ENCODE data around the gene MRPS14. TPM values are rescaled to one million over a fixed set of nuclear protein-coding genes. Genes with fewer than 3 reads are reported as not detected.

MRPS14 gene
- total RNA-seq, 1 experiment from 2014 or later = 25.1 TPM

GRCh38 chr1:174976436-174977108 lies 46.7 kb downstream of the MRPS14 start:
- H3K27me3 ChIP-seq (ENCODE audit: control insufficient read depth, insufficient read depth, low read length) = no peaks in the 10 kb centered on the region
- no peak for ATAC-seq
- H3K4me1 ChIP-seq (ENCODE audit: control insufficient read depth, insufficient read depth, low read length) = no peaks in the 10 kb centered on the region
- H3K36me3 ChIP-seq (ENCODE audit: control insufficient read depth, insufficient read depth, low read length) = no peaks in the 10 kb centered on the region
- TF ChIP-seq CTCF (IDR thresholded peaks at IDR 0.05) (no peak), SIN3A (IDR thresholded peaks at IDR 0.05; ENCODE audit: borderline replicate concordance, insufficient read depth, low read depth, low read length) (no peak), REST (IDR thresholded peaks at IDR 0.05; ENCODE audit: insufficient read depth in 1 of 2, low read depth in 2 of 2, low read length in 1 of 2) (no peak), TCF7L2 (IDR thresholded peaks at IDR 0.05; ENCODE audit: low read depth, low read length) (no peak)
- no peaks in the 10 kb centered on the region for H3K9me3 ChIP-seq (ENCODE audit: control insufficient read depth, insufficient read depth, low read depth, low read length)
- in situ Hi-C loops (cut with HindIII; ENCODE audit: low pct_unique_long_range_greater_than_20kb, low sequenced_read_pairs) (no loop called here), intact Hi-C loops (cut with micrococcal nuclease; ENCODE audit: unreplicated experiment) (no loop called here)
- CTCF ChIA-PET = no interaction called here
- no peak overlapping the region for H3K27ac ChIP-seq (ENCODE audit: low read length)
- no peak for DNase-seq (ENCODE audit: low read depth, low spot score)
- H3K4me3 ChIP-seq (ENCODE audit: low read depth in 2 of 2, low read length in 2 of 2) = no peak overlapping the region
- BruUV-seq (replicated peaks) = no TSS peak
- POLR2A ChIA-PET = interaction anchor here (0.5 to 0.7 kb wide), 2 partner anchors 47 to 98 kb away, joined by 4 to 8 read pairs; partner anchors contain the start of gene MRPS14

- BruUV-seq (replicated peaks) = no TSS peak
- intact Hi-C loops (cut with micrococcal nuclease; ENCODE audit: unreplicated experiment) = no loop called here
- no peak for TF ChIP-seq CTCF (IDR thresholded peaks at IDR 0.05)
- TF ChIP-seq TCF7L2 (IDR thresholded peaks at IDR 0.05; ENCODE audit: low read depth, low read length) = no peak
- TF ChIP-seq REST (IDR thresholded peaks at IDR 0.05; ENCODE audit: insufficient read depth in 1 of 2, low read depth in 2 of 2, low read length in 1 of 2) = no peak
- no peak for TF ChIP-seq SIN3A (IDR thresholded peaks at IDR 0.05; ENCODE audit: borderline replicate concordance, insufficient read depth, low read depth, low read length)
- no peak for TF ChIP-seq POLR2AphosphoS5 (IDR thresholded peaks at IDR 0.05; ENCODE audit: low read depth, low read length)
- no peak overlapping the region for H3K27ac ChIP-seq (ENCODE audit: low read length)
- H3K4me1 ChIP-seq (ENCODE audit: control insufficient read depth, insufficient read depth, low read length) = no peaks in the 10 kb centered on the region
- in situ Hi-C loops (cut with HindIII; ENCODE audit: low pct_unique_long_range_greater_than_20kb, low sequenced_read_pairs) = no loop called here
- DNase-seq (ENCODE audit: low read depth, low spot score) (no peak), ATAC-seq (no peak)
- H3K4me3 ChIP-seq (ENCODE audit: low read depth in 2 of 2, low read length in 2 of 2) = no peak overlapping the region
- ChIA-PET CTCF (no interaction called here), POLR2A (interaction anchor here (0.7 kb wide), 1 partner anchor 48 kb away, joined by 4 read pairs; the partner anchor contains the start of gene MRPS14)
- no peaks in the 10 kb centered on the region for H3K27me3 ChIP-seq (ENCODE audit: control insufficient read depth, insufficient read depth, low read length)
- H3K36me3 ChIP-seq (ENCODE audit: control insufficient read depth, insufficient read depth, low read length) = no peaks in the 10 kb centered on the region
- H3K9me3 ChIP-seq (ENCODE audit: control insufficient read depth, insufficient read depth, low read depth, low read length) = no peaks in the 10 kb centered on the region
Observed at GRCh38 chr1:174975764-174976163, 47.5 kb downstream of the MRPS14 start.

Measured in Panc1 (cell line).